Neural crest cell (in vitro differentiated cells): Measurements from ENCODE around the gene RANGAP1. TPM values are rescaled to one million over a fixed set of nuclear protein-coding genes. Genes with fewer than 3 reads are reported as not detected.

Source experiments
- DNase-seq: peaks from one replicate; pipeline ENCODE4 v3.0.0; 2021; ENCODE audit warnings: low read depth, mixed read lengths, low spot score
- H3K27ac Mint-ChIP-seq: one replicate; pipeline ENCODE4 v1.8.0; 2021; ENCODE audit warnings: mild to moderate bottlenecking, mixed read lengths; ENCODE audit not compliant: unreplicated experiment
- H3K27me3 Mint-ChIP-seq: 2 replicates; pipeline ENCODE4 v1.8.0; 2021; ENCODE audit warnings: low read depth, mild to moderate bottlenecking, mixed read lengths
- H3K36me3 Mint-ChIP-seq: 2 replicates; pipeline ENCODE4 v1.8.0; 2021; ENCODE audit warnings: low read depth, mild to moderate bottlenecking, mixed read lengths
- H3K4me1 Mint-ChIP-seq: 2 replicates; pipeline ENCODE4 v1.8.0; 2021; ENCODE audit warnings: mixed read lengths
- H3K4me3 Mint-ChIP-seq: one replicate; pipeline ENCODE4 v1.8.0; 2021; ENCODE audit warnings: mild to moderate bottlenecking, mixed read lengths
- H3K9me3 Mint-ChIP-seq: 2 replicates; pipeline ENCODE4 v1.8.0; 2021; ENCODE audit warnings: mixed read lengths
- total RNA-seq: library from RNA; stranded (reverse); gene quantifications from 2 replicates; pipeline ENCODE4 v1.2.1, GENCODE V29; 2021
- TF ChIP-seq, protein P1 (sequence below): fragments of 200-600 bp; sonication (generic); conservative IDR thresholded peaks from 2 replicates; pipeline ENCODE4 v1.5.0; 2021; ENCODE audit warnings: antibody characterized with exemption, mild to moderate bottlenecking

The RANGAP1 gene
- total RNA-seq, 1 donor from 2014 or later = 121 TPM

DNA sequence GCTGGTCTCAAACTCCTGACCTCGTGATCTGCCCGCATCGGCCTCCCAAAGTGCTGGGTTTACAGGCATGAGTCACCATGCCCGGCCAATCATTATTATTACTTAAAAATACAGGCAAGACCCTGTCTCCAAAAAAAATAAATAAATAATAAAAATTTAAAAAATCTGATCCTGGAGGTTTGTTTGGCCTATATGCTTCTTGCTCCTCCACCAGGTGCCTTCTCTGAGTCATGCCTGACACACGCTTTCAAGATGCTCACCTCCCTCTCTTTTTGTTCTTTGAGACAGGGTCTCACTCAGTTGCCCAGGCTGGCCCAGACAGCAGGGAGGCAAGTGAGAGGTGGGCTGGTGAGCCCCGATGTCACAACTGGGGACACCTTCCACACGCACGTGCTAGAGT is 28.8 kb upstream of the RANGAP1 start:
- Mint-ChIP-seq H3K27ac (no peak overlapping the region), H3K4me3 (no peak overlapping the region), H3K9me3 (peaks cover 4% of the 10 kb centered on the region), H3K27me3 (no peaks in the 10 kb centered on the region), H3K36me3 (peaks cover 12% of the 10 kb centered on the region), H3K4me1 (peaks cover 9% of the 10 kb centered on the region)
- TF ChIP-seq, protein P1, sequence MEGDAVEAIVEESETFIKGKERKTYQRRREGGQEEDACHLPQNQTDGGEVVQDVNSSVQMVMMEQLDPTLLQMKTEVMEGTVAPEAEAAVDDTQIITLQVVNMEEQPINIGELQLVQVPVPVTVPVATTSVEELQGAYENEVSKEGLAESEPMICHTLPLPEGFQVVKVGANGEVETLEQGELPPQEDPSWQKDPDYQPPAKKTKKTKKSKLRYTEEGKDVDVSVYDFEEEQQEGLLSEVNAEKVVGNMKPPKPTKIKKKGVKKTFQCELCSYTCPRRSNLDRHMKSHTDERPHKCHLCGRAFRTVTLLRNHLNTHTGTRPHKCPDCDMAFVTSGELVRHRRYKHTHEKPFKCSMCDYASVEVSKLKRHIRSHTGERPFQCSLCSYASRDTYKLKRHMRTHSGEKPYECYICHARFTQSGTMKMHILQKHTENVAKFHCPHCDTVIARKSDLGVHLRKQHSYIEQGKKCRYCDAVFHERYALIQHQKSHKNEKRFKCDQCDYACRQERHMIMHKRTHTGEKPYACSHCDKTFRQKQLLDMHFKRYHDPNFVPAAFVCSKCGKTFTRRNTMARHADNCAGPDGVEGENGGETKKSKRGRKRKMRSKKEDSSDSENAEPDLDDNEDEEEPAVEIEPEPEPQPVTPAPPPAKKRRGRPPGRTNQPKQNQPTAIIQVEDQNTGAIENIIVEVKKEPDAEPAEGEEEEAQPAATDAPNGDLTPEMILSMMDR = no peak
- DNase-seq = no peak

- H3K4me1 Mint-ChIP-seq = peaks cover 23% of the 10 kb centered on the region
- no peak overlapping the region for H3K4me3 Mint-ChIP-seq
- DNase-seq = no peak
- H3K27ac Mint-ChIP-seq = no peak overlapping the region
- H3K27me3 Mint-ChIP-seq = no peaks in the 10 kb centered on the region
- TF ChIP-seq, protein P1 = no peak
- peaks cover 14% of the 10 kb centered on the region for H3K36me3 Mint-ChIP-seq
- H3K9me3 Mint-ChIP-seq = peaks cover 4% of the 10 kb centered on the region
These were observed 25.5 kb upstream of the RANGAP1 start for GRCh38 chr22:41311487-41311886.

DNA sequence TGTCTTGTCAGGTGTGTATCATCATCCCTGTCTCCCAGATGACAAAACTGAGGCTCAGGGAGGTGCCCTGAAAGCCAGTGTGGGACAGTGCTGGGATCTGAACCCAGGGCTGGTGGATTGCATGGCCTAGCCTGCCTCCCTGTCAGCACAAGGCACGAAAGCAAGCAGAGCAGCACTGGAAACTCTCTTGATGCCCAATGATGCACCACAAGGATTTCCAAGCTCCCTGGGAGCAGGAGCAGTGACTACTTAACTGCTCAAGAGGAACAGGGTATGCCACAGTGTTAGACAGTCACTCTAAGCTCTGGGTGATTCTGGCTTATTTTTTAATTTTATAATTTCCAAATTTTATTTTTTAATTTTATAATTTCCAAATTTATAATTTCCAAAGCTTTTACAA is 24.3 kb upstream of the RANGAP1 start:
- DNase-seq = no peak
- peaks cover 30% of the 10 kb centered on the region for H3K4me1 Mint-ChIP-seq
- no peak overlapping the region for H3K4me3 Mint-ChIP-seq
- TF ChIP-seq, protein P1 = no peak
- H3K36me3 Mint-ChIP-seq = peaks cover 17% of the 10 kb centered on the region
- H3K27me3 Mint-ChIP-seq = no peaks in the 10 kb centered on the region
- H3K27ac Mint-ChIP-seq = no peak overlapping the region
- H3K9me3 Mint-ChIP-seq = peaks cover 4% of the 10 kb centered on the region

DNA sequence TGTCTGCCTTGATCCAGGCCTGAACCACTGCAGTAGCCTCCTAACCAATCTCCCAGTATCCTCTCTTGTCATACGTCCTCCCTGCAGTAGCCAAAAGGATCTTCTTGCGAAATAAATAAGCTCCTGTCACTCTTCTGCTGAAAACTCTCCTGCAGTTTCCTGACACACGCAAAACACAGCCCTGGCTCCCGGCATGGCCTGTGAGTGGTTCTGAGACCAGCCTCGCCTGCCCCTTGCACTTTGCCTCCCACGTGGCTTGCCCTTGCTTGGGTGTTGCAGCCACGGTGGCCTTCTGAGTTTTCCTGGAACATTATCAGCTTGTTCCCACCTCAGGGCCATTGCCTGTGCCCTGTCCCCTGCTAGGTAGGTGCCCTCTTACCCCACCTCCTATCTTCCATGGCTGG is 22.6 kb upstream of the RANGAP1 start:
- Mint-ChIP-seq H3K4me1 (peaks cover 36% of the 10 kb centered on the region), H3K27ac (no peak overlapping the region), H3K4me3 (peak overlapping the region; percentile 51), H3K27me3 (no peaks in the 10 kb centered on the region), H3K36me3 (peaks cover 17% of the 10 kb centered on the region), H3K9me3 (peaks cover 4% of the 10 kb centered on the region)
- TF ChIP-seq, protein P1 = no peak
- DNase-seq = no peak

GRCh38 chr22:41308054-41308453 is 22.1 kb upstream of the RANGAP1 start:
- TF ChIP-seq, protein P1 = no peak
- H3K36me3 Mint-ChIP-seq = peaks cover 17% of the 10 kb centered on the region
- peak overlapping the region; percentile 43 for H3K27ac Mint-ChIP-seq
- peak overlapping the region; percentile 51 for H3K4me3 Mint-ChIP-seq
- peaks cover 4% of the 10 kb centered on the region for H3K9me3 Mint-ChIP-seq
- peaks cover 41% of the 10 kb centered on the region for H3K4me1 Mint-ChIP-seq
- no peaks in the 10 kb centered on the region for H3K27me3 Mint-ChIP-seq
- no peak for DNase-seq

DNA sequence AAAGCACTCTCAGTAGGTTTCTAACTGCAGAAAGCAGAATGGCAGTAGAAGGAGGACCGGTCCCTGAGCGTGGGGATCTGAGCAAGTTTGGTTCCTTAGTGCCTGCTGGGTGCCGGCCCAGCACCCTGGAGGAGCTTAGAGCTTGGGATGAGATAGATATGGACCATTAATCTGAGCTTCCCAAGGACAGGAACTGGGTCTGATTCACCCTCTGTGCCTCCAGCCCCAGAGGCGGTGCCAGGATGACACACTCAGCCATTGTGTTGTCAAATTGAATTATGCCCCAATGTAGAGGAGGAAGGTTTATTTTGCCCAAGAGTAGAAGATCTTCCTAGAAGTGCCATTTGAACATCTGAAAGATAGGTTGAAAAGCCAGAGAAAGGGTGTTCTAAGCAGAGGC is 19.7 kb upstream of the RANGAP1 start:
- H3K27ac Mint-ChIP-seq = no peak overlapping the region
- H3K36me3 Mint-ChIP-seq = peaks cover 10% of the 10 kb centered on the region
- DNase-seq = no peak
- TF ChIP-seq, protein P1 = no peak
- H3K4me1 Mint-ChIP-seq = peaks cover 43% of the 10 kb centered on the region
- peak overlapping the region; percentile 57 for H3K4me3 Mint-ChIP-seq
- H3K9me3 Mint-ChIP-seq = no peaks in the 10 kb centered on the region
- H3K27me3 Mint-ChIP-seq = no peaks in the 10 kb centered on the region
